ENCODE results near the gene OLFM2. TPM values are rescaled to one million over a fixed set of nuclear protein-coding genes. Genes with fewer than 3 reads are reported as not detected.

OLFM2 gene
- polyA plus RNA-seq, 2 of the 4 experiments (the other 2 are of a cell fraction), result 6.5 to 8.0 TPM

DNA sequence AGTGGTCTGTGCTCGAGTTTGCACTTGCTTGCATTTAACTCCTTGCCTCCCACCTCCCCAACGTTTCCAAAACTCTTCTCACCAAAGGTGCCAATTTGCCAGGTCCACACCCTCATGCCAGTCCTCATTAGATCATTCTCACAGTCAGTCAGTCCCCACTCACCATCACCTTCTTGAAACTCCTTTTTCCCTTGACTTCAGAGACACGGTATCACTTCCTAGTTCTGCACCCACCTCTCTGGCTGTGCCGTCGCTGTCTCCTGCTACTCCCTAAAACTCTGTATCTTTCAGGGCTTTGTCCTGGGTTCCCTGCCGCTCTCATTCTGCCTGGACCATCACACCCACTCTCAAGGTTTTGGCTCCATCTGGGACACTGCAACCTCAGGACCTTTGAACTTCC is 19.6 kb downstream of the OLFM2 start:
- H3K4me1 ChIP-seq, result peaks cover 10% of the 10 kb centered on the region; the same call in 1 of the 3 replicates
- ATAC-seq, result no peak
- no peak overlapping the region for H3K4me2 ChIP-seq
- no peak for DNase-seq (ENCODE audit: low read depth in 1 of 2, low spot score in 1 of 2)
- WGBS (ENCODE audit: missing lambda C conversion rate), result 50% methylated on average over 6 of the region's 6 CpGs
- H3K9me3 ChIP-seq, result no peaks in the 10 kb centered on the region
- POLR2A ChIA-PET, result no interaction called here
- peak overlapping the region in 1 of 2 experiments; percentile 54; a peak in 2 of 6 replicates for H3K27ac ChIP-seq
- no peak for FAIRE-seq
- H3K4me3 ChIP-seq, result no peak overlapping the region
- CTCF ChIA-PET, result interaction anchor here (1.3 kb wide), 2 partner anchors 69 to 83 kb away, joined by 3 to 4 read pairs; no protein-coding TSS in a partner anchor
- TF ChIP-seq FOSL2 (IDR thresholded peaks at IDR 0.05), result no peak
- TF ChIP-seq FOSL2 (CRISPR knock-in tag; IDR thresholded peaks at IDR 0.05), result no peak
- no peak for TF ChIP-seq ZC3H11A (IDR thresholded peaks at IDR 0.05)
- no peak for TF ChIP-seq KDM1A (IDR thresholded peaks at IDR 0.05; ENCODE audit: low read depth)
- no peak for TF ChIP-seq NR3C1 (IDR thresholded peaks at IDR 0.05)
- TF ChIP-seq, protein P1, sequence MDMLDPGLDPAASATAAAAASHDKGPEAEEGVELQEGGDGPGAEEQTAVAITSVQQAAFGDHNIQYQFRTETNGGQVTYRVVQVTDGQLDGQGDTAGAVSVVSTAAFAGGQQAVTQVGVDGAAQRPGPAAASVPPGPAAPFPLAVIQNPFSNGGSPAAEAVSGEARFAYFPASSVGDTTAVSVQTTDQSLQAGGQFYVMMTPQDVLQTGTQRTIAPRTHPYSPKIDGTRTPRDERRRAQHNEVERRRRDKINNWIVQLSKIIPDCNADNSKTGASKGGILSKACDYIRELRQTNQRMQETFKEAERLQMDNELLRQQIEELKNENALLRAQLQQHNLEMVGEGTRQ (IDR thresholded peaks at IDR 0.05), result no peak
- no peak for TF ChIP-seq ESRRA (IDR thresholded peaks at IDR 0.05; ENCODE audit: borderline replicate concordance, low read length)
- no peak for TF ChIP-seq NPAS2 (CRISPR knock-in tag; IDR thresholded peaks at IDR 0.05; ENCODE audit: borderline replicate concordance)
- TF ChIP-seq RAD21 (conservative IDR thresholded peaks at IDR 0.05 in 1 of 2, IDR thresholded peaks at IDR 0.05 in 1 of 2), result no peak
- TF ChIP-seq EHMT2 (IDR thresholded peaks at IDR 0.05; ENCODE audit: low read depth), result no peak

DNA sequence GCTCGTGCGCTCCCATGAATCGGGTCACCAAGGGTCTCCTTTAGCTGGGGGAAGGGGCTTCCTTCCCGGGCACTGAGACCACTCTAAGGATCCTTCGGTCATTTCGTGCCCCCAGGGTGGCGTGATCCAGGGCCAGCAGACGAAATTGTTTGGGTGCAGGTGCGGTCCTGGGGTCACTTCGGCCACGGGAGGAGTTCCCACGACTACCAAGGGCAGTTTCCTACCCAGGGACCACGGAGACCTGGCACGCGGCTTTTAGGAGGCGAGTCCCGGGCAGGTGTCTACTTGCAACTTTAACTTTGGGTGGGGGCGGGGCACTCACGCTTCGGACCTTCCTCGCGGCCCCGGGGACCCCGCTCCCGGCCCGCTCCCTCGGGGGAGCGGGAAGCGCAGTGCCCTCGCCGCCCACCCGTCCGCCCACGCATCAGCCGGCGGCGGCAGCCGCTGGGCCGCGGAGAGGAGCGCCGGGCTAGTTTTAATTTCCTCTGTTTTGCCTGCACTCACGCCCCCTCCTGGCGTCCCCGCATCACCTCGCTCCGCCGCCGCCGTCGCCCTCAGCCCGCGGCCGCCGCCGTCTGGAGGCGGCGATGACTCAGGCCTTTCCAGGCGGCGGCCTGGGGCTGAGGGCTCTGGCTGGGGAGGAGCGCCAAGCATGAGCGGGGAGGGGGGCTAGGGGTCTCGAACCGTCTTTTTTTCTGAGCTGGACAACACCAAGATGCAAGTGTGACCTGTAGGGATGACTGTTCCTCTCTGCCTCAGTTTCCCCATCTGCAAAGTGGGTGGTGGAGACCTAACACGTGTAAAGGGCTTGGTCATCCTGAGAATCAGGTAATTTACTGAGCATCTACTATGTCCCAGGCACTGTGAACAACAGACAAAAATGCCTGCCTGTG is 21.8 kb downstream of the OLFM2 start:
- H3K4me3 ChIP-seq, result peak overlapping the region; percentile 80
- ATAC-seq (peak; percentile 77 to 86), FAIRE-seq (no peak), DNase-seq (ENCODE audit: low read depth in 1 of 2, low spot score in 1 of 2) (peak; percentile 76 to 84)
- peak overlapping the region; percentile 89 to 95 for H3K27ac ChIP-seq
- H3K4me2 ChIP-seq, result peak overlapping the region; percentile 99
- TF ChIP-seq MYC (IDR thresholded peaks at IDR 0.05; ENCODE audit: borderline replicate concordance, low read length) (0 out of 2 replicates have a peak, but pooled peaks have one; percentile 27), JUN (IDR thresholded peaks at IDR 0.05) (0 out of 5 replicates have a peak, but pooled peaks of 1 of the 2 experiments have one; percentile 28), PHF8 (IDR thresholded peaks at IDR 0.05; ENCODE audit: borderline replicate concordance, low read depth) (peak; percentile 48; the same call in 1 of the 2 replicates), POLR2A (IDR thresholded peaks at IDR 0.05; ENCODE audit: low read length) (0 out of 2 replicates have a peak, but pooled peaks have one; percentile 10), NFE2L2 (conservative IDR thresholded peaks at IDR 0.05; ENCODE audit: low read length) (peak; percentile 37; the same call in 1 of the 2 replicates), SMC3 (IDR thresholded peaks at IDR 0.05) (peak; percentile 71), ZNF302 (CRISPR knock-in tag; IDR thresholded peaks at IDR 0.05) (no peak), CHD4 (IDR thresholded peaks at IDR 0.05; ENCODE audit: borderline replicate concordance) (0 out of 2 replicates have a peak, but pooled peaks have one; percentile 27), FOSL2 (IDR thresholded peaks at IDR 0.05) (0 out of 2 replicates have a peak, but pooled peaks have one; percentile 6), FOSL2 (CRISPR knock-in tag; IDR thresholded peaks at IDR 0.05) (peak; percentile 87), GATA3 (IDR thresholded peaks at IDR 0.05; ENCODE audit: borderline replicate concordance) (no peak), RAD21 (conservative IDR thresholded peaks at IDR 0.05 in 1 of 2, IDR thresholded peaks at IDR 0.05 in 1 of 2) (peak; percentile 32 to 55; a peak in 4 of 5 replicates), MAFK (IDR thresholded peaks at IDR 0.05; ENCODE audit: partially characterized antibody) (peak; percentile 74), KDM1A (IDR thresholded peaks at IDR 0.05; ENCODE audit: low read depth) (peak; percentile 70; the same call in 1 of the 2 replicates), TFCP2L1 (CRISPR knock-in tag; IDR thresholded peaks at IDR 0.05) (no peak)
- TF ChIP-seq, protein P2, sequence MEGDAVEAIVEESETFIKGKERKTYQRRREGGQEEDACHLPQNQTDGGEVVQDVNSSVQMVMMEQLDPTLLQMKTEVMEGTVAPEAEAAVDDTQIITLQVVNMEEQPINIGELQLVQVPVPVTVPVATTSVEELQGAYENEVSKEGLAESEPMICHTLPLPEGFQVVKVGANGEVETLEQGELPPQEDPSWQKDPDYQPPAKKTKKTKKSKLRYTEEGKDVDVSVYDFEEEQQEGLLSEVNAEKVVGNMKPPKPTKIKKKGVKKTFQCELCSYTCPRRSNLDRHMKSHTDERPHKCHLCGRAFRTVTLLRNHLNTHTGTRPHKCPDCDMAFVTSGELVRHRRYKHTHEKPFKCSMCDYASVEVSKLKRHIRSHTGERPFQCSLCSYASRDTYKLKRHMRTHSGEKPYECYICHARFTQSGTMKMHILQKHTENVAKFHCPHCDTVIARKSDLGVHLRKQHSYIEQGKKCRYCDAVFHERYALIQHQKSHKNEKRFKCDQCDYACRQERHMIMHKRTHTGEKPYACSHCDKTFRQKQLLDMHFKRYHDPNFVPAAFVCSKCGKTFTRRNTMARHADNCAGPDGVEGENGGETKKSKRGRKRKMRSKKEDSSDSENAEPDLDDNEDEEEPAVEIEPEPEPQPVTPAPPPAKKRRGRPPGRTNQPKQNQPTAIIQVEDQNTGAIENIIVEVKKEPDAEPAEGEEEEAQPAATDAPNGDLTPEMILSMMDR (IDR thresholded peaks at IDR 0.05), result peak; percentile 69
- TF ChIP-seq, protein P3, sequence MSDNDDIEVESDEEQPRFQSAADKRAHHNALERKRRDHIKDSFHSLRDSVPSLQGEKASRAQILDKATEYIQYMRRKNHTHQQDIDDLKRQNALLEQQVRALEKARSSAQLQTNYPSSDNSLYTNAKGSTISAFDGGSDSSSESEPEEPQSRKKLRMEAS (IDR thresholded peaks at IDR 0.05), result peak; percentile 53; the same call in 1 of the 2 replicates
- POLR2A ChIA-PET, result no interaction called here
- H3K9me3 ChIP-seq, result no peaks in the 10 kb centered on the region
- CTCF ChIA-PET, result interaction anchor here (0.6 to 1.5 kb wide), 5 partner anchors 8 to 74 kb away, joined by 3 to 4 read pairs (median 3); no protein-coding TSS in a partner anchor
- H3K4me1 ChIP-seq, result peaks cover 10% of the 10 kb centered on the region; the same call in 1 of the 3 replicates
- WGBS (ENCODE audit: missing lambda C conversion rate), result 8% methylated on average over 3 of the region's 65 CpGs
